NCI-H526 (cell line): Measurements from ENCODE around the gene TRIM43.
"Not testable (repeated sequence)": the region's sequence is repeated elsewhere in the genome, so short reads cannot be mapped to it uniquely, and the experiment has no call there.

Experiments
- DNase-seq, 2 experiments: peaks; one replicate each; lab custom pipeline; 2025; lab: John Stamatoyannopoulos, UW

TRIM43 gene

DNA sequence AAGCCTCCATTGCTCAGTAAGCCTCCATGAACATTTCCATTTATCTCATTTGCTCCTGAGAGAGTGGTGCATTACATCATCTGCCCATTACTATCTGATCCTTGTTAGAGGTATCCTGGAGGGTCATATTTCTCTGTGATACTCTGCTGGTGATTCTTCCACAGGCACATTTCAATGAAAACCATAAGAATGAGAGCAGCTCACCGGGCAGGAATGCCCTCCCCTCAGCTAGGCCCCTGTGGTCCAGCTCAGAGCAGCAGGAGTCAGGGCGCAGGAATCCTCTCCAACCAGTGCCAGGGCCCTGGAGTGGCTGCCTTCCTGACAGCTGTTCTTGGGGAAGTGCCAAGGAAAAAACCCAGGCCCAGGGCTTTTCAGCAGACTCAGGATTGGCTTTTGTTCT, 50.0 kb downstream of the TRIM43 start:
- DNase-seq = not testable (repeated sequence)

DNA sequence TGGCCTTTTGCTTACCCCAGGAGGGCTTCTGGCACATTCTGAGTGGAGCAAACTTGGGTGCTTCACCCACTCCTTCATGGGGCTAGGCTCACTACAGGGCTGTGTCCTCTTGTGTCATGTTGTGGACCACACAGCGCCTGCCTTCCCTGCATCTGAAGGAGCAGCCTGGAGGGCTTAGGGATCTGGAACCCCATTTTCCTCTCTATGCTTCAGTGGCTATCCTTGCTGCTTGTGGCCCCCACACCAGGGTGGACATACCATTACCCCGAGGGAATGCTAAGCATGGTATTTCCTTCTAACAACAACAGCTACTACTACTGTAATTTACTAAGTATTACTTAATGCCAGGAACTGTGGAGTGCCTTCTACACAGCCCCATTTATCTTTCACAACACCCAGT, 50.6 kb downstream of the TRIM43 start:
- not testable (repeated sequence) for DNase-seq

DNA sequence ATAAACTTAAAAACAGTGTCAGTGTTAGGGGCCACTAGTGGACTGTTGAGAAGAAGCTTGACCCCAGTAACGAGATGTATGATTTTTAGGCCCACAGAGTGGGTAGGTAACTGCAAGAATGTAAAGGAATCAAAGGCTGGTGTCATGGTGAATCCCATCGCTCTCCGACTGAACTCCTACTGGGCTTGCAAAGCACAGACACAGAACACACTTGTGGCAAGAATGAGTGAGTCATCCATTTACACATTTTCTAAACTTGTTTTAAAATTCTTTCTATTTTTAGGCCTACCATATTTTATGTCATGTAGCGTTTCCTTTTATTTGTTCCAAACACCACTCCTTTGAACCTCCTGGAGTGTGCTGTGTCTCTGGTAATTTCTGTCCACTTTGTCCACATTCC, 51.1 kb downstream of the TRIM43 start:
- DNase-seq = not testable (repeated sequence)

DNA sequence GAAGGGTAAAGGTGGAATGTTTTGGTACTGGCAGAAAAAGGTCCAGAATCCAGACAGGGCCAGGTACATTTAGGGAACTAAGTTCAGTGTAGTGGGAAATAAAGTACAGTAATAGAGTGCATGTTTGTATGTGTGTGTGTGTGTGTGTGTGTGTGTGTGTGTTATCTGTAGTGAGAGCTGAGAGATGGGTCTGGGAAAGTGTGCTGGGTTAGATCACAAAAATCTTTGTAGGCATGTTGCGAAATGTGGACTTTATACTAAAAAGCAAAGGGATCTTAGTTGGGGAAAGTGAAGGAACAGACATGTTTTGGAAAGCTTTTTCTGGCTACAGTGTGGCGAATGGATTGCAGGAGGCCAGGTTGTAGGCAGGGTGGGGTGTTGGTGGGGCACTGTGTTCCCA, 53.5 kb downstream of the TRIM43 start:
- not testable (repeated sequence) for DNase-seq

DNA sequence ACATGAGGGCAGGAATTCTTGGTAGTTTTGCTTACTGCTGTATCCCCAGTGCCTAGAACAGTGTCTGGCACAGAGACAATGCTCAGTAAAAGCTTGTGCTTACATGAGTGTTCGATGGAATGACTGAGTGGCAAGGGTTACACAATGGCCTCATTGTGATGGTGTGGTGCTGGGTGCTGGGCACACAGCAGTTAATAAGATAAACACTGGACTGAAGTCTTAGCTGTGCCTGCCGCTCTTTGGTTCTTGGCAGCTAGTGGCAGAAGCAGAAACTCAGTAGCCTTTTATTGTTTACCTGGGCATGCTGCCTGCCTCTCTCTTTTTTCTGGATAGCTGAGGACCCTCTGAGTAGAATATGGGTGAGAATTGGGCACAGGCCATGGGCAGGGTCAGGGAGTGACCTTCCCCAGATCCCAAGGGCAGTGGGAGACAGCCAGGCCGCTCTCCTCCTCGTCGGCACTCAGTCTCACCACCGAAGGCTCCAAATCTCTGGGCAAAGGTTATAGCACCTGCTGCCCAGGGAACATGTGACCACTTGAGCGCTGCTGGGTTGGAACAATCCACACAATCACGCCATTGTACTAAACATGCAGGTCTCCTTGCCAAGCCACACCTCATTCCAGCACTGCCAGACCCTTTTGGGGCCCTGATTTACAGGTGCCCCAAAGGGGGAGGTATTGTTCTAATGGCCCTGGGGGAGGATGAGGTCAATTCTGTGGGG, 54.6 kb downstream of the TRIM43 start:
- not testable (repeated sequence) for DNase-seq

DNA sequence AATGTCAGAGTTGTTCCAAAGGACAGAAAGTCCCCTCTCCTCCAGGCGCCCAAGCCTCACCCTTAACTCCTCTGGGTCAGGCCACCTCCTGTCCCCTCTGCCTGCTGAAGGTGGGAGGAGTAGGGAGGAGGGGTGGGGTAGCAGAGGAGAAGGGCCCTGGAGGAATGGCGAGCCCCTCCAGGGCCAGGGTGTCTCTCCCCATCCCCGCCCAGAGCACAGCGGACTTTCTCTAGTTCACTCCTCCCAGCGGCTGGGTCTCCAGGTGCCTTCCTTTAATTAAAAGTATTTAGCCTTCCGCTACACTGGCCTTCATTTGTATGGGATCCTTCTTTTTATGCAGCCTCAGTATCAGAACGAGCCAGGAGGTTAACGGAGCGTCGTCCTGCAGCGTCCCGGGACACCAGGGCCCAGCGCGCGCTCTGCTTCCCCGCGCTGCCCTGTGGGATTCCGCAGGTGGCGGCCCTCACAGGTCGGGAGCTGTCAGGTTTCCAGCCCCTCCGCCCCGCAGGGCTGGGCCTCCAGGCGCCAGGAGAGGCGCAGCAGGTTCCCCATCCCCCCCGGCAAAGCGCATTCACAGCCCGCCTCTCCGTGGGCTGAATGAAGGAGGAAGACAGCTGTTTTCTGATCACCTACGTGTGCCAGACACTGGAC, 57.2 kb downstream of the TRIM43 start:
- peak in 1 of 2 experiments; percentile 28 for DNase-seq
